ENCODE results near the gene EPN2. TPM values are rescaled to one million over a fixed set of nuclear protein-coding genes. Genes with fewer than 3 reads are reported as not detected.

Gene EPN2
- polyA plus RNA-seq, 3 donors, result 0.93 TPM; not detected in 2

GRCh38 chr17:19343671-19344151 is 106.5 kb downstream of the EPN2 start:
- intact Hi-C loops (cut with micrococcal nuclease), result no loop called here
- no peak overlapping the region for H3K4me3 Mint-ChIP-seq
- H3K27ac ChIP-seq (ENCODE audit: low read depth in 1 of 2, low read length in 2 of 2), result no peak overlapping the region

GRCh38 chr17:19344311-19345066 is 107.3 kb downstream of the EPN2 start:
- Mint-ChIP-seq H3K4me3 (no peak overlapping the region), H3K9me3 (no peaks in the 10 kb centered on the region), H3K4me1 (no peaks in the 10 kb centered on the region), H3K36me3 (no peaks in the 10 kb centered on the region), H3K27ac (no peak overlapping the region), H3K27me3 (ENCODE audit: low read depth in 3 of 3) (peaks cover 8 to 24% (median 14%) of the 10 kb centered on the region in 3 donors)
- no peak overlapping the region for H3K4me3 ChIP-seq (replicated peaks in 1 of 3; ENCODE audit: low read depth in 2 of 3, low read length in 3 of 3)
- H3K27ac ChIP-seq (ENCODE audit: low read depth in 1 of 2, low read length in 2 of 2), result no peak overlapping the region
- H3K27me3 ChIP-seq (ENCODE audit: control insufficient read depth in 2 of 2, insufficient read depth in 2 of 2, low read length in 2 of 2), result peaks cover 0 to under 1% of the 10 kb centered on the region in 2 donors
- WGBS (ENCODE audit: insufficient coverage), result 93% methylated on average over 35 of the region's 40 CpGs
- H3K9me3 ChIP-seq (replicated peaks in 1 of 2; ENCODE audit: control insufficient read depth in 1 of 2, insufficient read depth in 1 of 2, low read length in 2 of 2), result no peaks in the 10 kb centered on the region
- H3K36me3 ChIP-seq (replicated peaks in 1 of 2; ENCODE audit: control insufficient read depth in 1 of 2, insufficient read depth in 2 of 2, low read length in 2 of 2), result no peaks in the 10 kb centered on the region
- H3K79me2 ChIP-seq (ENCODE audit: insufficient read depth, low read length), result no peaks in the 10 kb centered on the region
- intact Hi-C loops (cut with micrococcal nuclease), result no loop called here
- no peak overlapping the region for H3K4me2 ChIP-seq (replicated peaks; ENCODE audit: extremely low read depth, low read length, poor library complexity, severe bottlenecking)
- no peak overlapping the region for H3K9ac ChIP-seq (ENCODE audit: insufficient read depth, low read length, poor library complexity, severe bottlenecking)
- H4K20me1 ChIP-seq (ENCODE audit: insufficient read depth, low read length), result no peaks in the 10 kb centered on the region
- TF ChIP-seq CTCF (IDR thresholded peaks at IDR 0.05), result no peak
- no peak overlapping the region for H2AFZ ChIP-seq (ENCODE audit: insufficient read depth, low read depth, low read length, poor library complexity, severe bottlenecking)
- peak in 1 of 3 donors; percentile 2 for DNase-seq
- no peaks in the 10 kb centered on the region for H3K4me1 ChIP-seq (ENCODE audit: control insufficient read depth in 1 of 2, insufficient read depth in 2 of 2, low read length in 2 of 2)

More at GRCh38 chr17:19343671-19344151, 106.5 kb downstream of the EPN2 start:
- Histone ChIP-seq H3K9ac (ENCODE audit: insufficient read depth, low read length, poor library complexity, severe bottlenecking) (no peak overlapping the region), H3K79me2 (ENCODE audit: insufficient read depth, low read length) (no peaks in the 10 kb centered on the region), H4K20me1 (ENCODE audit: insufficient read depth, low read length) (no peaks in the 10 kb centered on the region), H3K4me2 (replicated peaks; ENCODE audit: extremely low read depth, low read length, poor library complexity, severe bottlenecking) (no peak overlapping the region), H3K4me3 (replicated peaks in 1 of 3; ENCODE audit: low read depth in 2 of 3, low read length in 3 of 3) (no peak overlapping the region), H2AFZ (ENCODE audit: insufficient read depth, low read depth, low read length, poor library complexity, severe bottlenecking) (no peak overlapping the region), H3K27me3 (ENCODE audit: control insufficient read depth in 2 of 2, insufficient read depth in 2 of 2, low read length in 2 of 2) (peaks cover 0 to 8% of the 10 kb centered on the region in 2 donors), H3K4me1 (ENCODE audit: control insufficient read depth in 1 of 2, insufficient read depth in 2 of 2, low read length in 2 of 2) (no peaks in the 10 kb centered on the region), H3K36me3 (replicated peaks in 1 of 2; ENCODE audit: control insufficient read depth in 1 of 2, insufficient read depth in 2 of 2, low read length in 2 of 2) (no peaks in the 10 kb centered on the region), H3K9me3 (replicated peaks in 1 of 2; ENCODE audit: control insufficient read depth in 1 of 2, insufficient read depth in 1 of 2, low read length in 2 of 2) (no peaks in the 10 kb centered on the region)
- Mint-ChIP-seq H3K4me1 (no peaks in the 10 kb centered on the region), H3K9me3 (no peaks in the 10 kb centered on the region), H3K36me3 (no peaks in the 10 kb centered on the region), H3K27me3 (ENCODE audit: low read depth in 3 of 3) (peaks cover 8 to 29% (median 14%) of the 10 kb centered on the region in 3 donors), H3K27ac (no peak overlapping the region)
- DNase-seq, result peak in 1 of 3 donors; percentile 1
- TF ChIP-seq CTCF (IDR thresholded peaks at IDR 0.05), result no peak
- WGBS (ENCODE audit: insufficient coverage), result 96% methylated on average over 11 of the region's 13 CpGs

Measured in CD14-positive monocyte (primary cell).